ENCODE results near the gene MUC5B. TPM values are rescaled to one million over a fixed set of nuclear protein-coding genes. Genes with fewer than 3 reads are reported as not detected.
"Not testable (repeated sequence)": the region's sequence is repeated elsewhere in the genome, so short reads cannot be mapped to it uniquely, and the experiment has no call there.

The MUC5B gene
- polyA plus RNA-seq, 1 donor: 1.9 TPM

GRCh38 chr11:1260620-1261019, 37.8 kb downstream of the MUC5B start:
- H3K9me3 ChIP-seq (ENCODE audit: control insufficient read depth, low read depth, low read length): no peaks in the 10 kb centered on the region

GRCh38 chr11:1261241-1262071, 38.6 kb downstream of the MUC5B start:
- Histone ChIP-seq H3K4me1 (ENCODE audit: control insufficient read depth, insufficient read depth, low read length) (peaks cover 17% of the 10 kb centered on the region), H3K4me3 (ENCODE audit: low read length) (no peak overlapping the region), H3K27me3 (ENCODE audit: control insufficient read depth, insufficient read depth, low read length) (no peaks in the 10 kb centered on the region), H3K36me3 (ENCODE audit: control insufficient read depth, insufficient read depth, low read length) (no peaks in the 10 kb centered on the region), H3K27ac (ENCODE audit: low read length) (no peak overlapping the region), H3K9me3 (ENCODE audit: control insufficient read depth, low read depth, low read length) (no peaks in the 10 kb centered on the region)
- DNase-seq: no peak
- no CpG with 5 or more reads among the region's 39 CpGs for WGBS (ENCODE audit: insufficient coverage, low lambda C conversion rate)

More at GRCh38 chr11:1260620-1261019, 37.8 kb downstream of the MUC5B start:
- no peak for DNase-seq
- WGBS (ENCODE audit: insufficient coverage, low lambda C conversion rate): no CpG with 5 or more reads among the region's 17 CpGs
- no peak overlapping the region for H3K4me3 ChIP-seq (ENCODE audit: low read length)
- H3K27ac ChIP-seq (ENCODE audit: low read length): no peak overlapping the region
- H3K4me1 ChIP-seq (ENCODE audit: control insufficient read depth, insufficient read depth, low read length): peaks cover 17% of the 10 kb centered on the region
- no peaks in the 10 kb centered on the region for H3K36me3 ChIP-seq (ENCODE audit: control insufficient read depth, insufficient read depth, low read length)
- no peaks in the 10 kb centered on the region for H3K27me3 ChIP-seq (ENCODE audit: control insufficient read depth, insufficient read depth, low read length)

- WGBS (ENCODE audit: insufficient coverage, low lambda C conversion rate): no CpG with 5 or more reads among the region's 31 CpGs
Observed at GRCh38 chr11:1262172-1263006, 39.5 kb downstream of the MUC5B start.

GRCh38 chr11:1263010-1263409, 40.1 kb downstream of the MUC5B start:
- no CpG with 5 or more reads among the region's 7 CpGs for WGBS (ENCODE audit: insufficient coverage, low lambda C conversion rate)
- DNase-seq: peak; percentile 61 to 82
- Histone ChIP-seq H3K27ac (ENCODE audit: low read length) (peak overlapping the region; percentile 79), H3K4me1 (ENCODE audit: control insufficient read depth, insufficient read depth, low read length) (peaks cover 17% of the 10 kb centered on the region), H3K4me3 (ENCODE audit: low read length) (peak overlapping the region; percentile 21), H3K9me3 (ENCODE audit: control insufficient read depth, low read depth, low read length) (no peaks in the 10 kb centered on the region), H3K27me3 (ENCODE audit: control insufficient read depth, insufficient read depth, low read length) (no peaks in the 10 kb centered on the region), H3K36me3 (ENCODE audit: control insufficient read depth, insufficient read depth, low read length) (no peaks in the 10 kb centered on the region)

More at GRCh38 chr11:1262172-1263006, 39.5 kb downstream of the MUC5B start:
- H3K4me1 ChIP-seq (ENCODE audit: control insufficient read depth, insufficient read depth, low read length): peaks cover 17% of the 10 kb centered on the region
- peak overlapping the region; percentile 49 for H3K4me3 ChIP-seq (ENCODE audit: low read length)
- no peaks in the 10 kb centered on the region for H3K9me3 ChIP-seq (ENCODE audit: control insufficient read depth, low read depth, low read length)
- DNase-seq: peak; percentile 95 to 96
- no peaks in the 10 kb centered on the region for H3K27me3 ChIP-seq (ENCODE audit: control insufficient read depth, insufficient read depth, low read length)
- H3K36me3 ChIP-seq (ENCODE audit: control insufficient read depth, insufficient read depth, low read length): no peaks in the 10 kb centered on the region
- peak overlapping the region; percentile 79 for H3K27ac ChIP-seq (ENCODE audit: low read length)

- not testable (repeated sequence) for H3K27ac ChIP-seq (ENCODE audit: low read length); H3K36me3 ChIP-seq (ENCODE audit: control insufficient read depth, insufficient read depth, low read length); H3K4me3 ChIP-seq (ENCODE audit: low read length); H3K9me3 ChIP-seq (ENCODE audit: control insufficient read depth, low read depth, low read length); H3K27me3 ChIP-seq (ENCODE audit: control insufficient read depth, insufficient read depth, low read length)
- no CpG with 5 or more reads among the region's 3 CpGs for WGBS (ENCODE audit: insufficient coverage, low lambda C conversion rate)
- DNase-seq: peak; percentile 44 to 66
- H3K4me1 ChIP-seq (ENCODE audit: control insufficient read depth, insufficient read depth, low read length): peaks cover 17% of the 10 kb centered on the region
Observed at GRCh38 chr11:1264444-1264843, 41.6 kb downstream of the MUC5B start.

- H3K27ac ChIP-seq (ENCODE audit: low read length); H3K27me3 ChIP-seq (ENCODE audit: control insufficient read depth, insufficient read depth, low read length); H3K36me3 ChIP-seq (ENCODE audit: control insufficient read depth, insufficient read depth, low read length); DNase-seq; H3K9me3 ChIP-seq (ENCODE audit: control insufficient read depth, low read depth, low read length); H3K4me3 ChIP-seq (ENCODE audit: low read length): not testable (repeated sequence)
- WGBS (ENCODE audit: insufficient coverage, low lambda C conversion rate): no CpG with 5 or more reads among the region's 4 CpGs
- H3K4me1 ChIP-seq (ENCODE audit: control insufficient read depth, insufficient read depth, low read length): peaks cover 17% of the 10 kb centered on the region
Observed at GRCh38 chr11:1265480-1265879, 42.6 kb downstream of the MUC5B start.

- not testable (repeated sequence) for H3K4me3 ChIP-seq (ENCODE audit: low read length); H3K27me3 ChIP-seq (ENCODE audit: control insufficient read depth, insufficient read depth, low read length); H3K9me3 ChIP-seq (ENCODE audit: control insufficient read depth, low read depth, low read length); H3K36me3 ChIP-seq (ENCODE audit: control insufficient read depth, insufficient read depth, low read length); DNase-seq; H3K27ac ChIP-seq (ENCODE audit: low read length)
- WGBS (ENCODE audit: insufficient coverage, low lambda C conversion rate): no CpG with 5 or more reads among the region's 2 CpGs
- peaks cover 14% of the 10 kb centered on the region for H3K4me1 ChIP-seq (ENCODE audit: control insufficient read depth, insufficient read depth, low read length)
Observed at GRCh38 chr11:1266976-1267375, 44.1 kb downstream of the MUC5B start.

- Histone ChIP-seq H3K27ac (ENCODE audit: low read length) (no peak overlapping the region), H3K27me3 (ENCODE audit: control insufficient read depth, insufficient read depth, low read length) (no peaks in the 10 kb centered on the region), H3K9me3 (ENCODE audit: control insufficient read depth, low read depth, low read length) (peaks cover 3% of the 10 kb centered on the region), H3K36me3 (ENCODE audit: control insufficient read depth, insufficient read depth, low read length) (peaks cover 2% of the 10 kb centered on the region), H3K4me3 (ENCODE audit: low read length) (no peak overlapping the region), H3K4me1 (ENCODE audit: control insufficient read depth, insufficient read depth, low read length) (peaks cover 10% of the 10 kb centered on the region)
- 94% methylated on average over 3 of the region's 9 CpGs for WGBS (ENCODE audit: insufficient coverage, low lambda C conversion rate)
- no peak for DNase-seq
Observed at GRCh38 chr11:1267441-1268100, 44.7 kb downstream of the MUC5B start.

GRCh38 chr11:1269957-1270356, 47.1 kb downstream of the MUC5B start:
- no CpG with 5 or more reads among the region's 5 CpGs for WGBS (ENCODE audit: insufficient coverage, low lambda C conversion rate)
- Histone ChIP-seq H3K9me3 (ENCODE audit: control insufficient read depth, low read depth, low read length) (peaks cover 11% of the 10 kb centered on the region), H3K36me3 (ENCODE audit: control insufficient read depth, insufficient read depth, low read length) (peaks cover 15% of the 10 kb centered on the region), H3K27ac (ENCODE audit: low read length) (no peak overlapping the region), H3K27me3 (ENCODE audit: control insufficient read depth, insufficient read depth, low read length) (no peaks in the 10 kb centered on the region), H3K4me3 (ENCODE audit: low read length) (no peak overlapping the region), H3K4me1 (ENCODE audit: control insufficient read depth, insufficient read depth, low read length) (no peaks in the 10 kb centered on the region)
- no peak for DNase-seq

GRCh38 chr11:1270476-1270875, 47.6 kb downstream of the MUC5B start:
- H3K27me3 ChIP-seq (ENCODE audit: control insufficient read depth, insufficient read depth, low read length): no peaks in the 10 kb centered on the region
- peaks cover 20% of the 10 kb centered on the region for H3K36me3 ChIP-seq (ENCODE audit: control insufficient read depth, insufficient read depth, low read length)
- WGBS (ENCODE audit: insufficient coverage, low lambda C conversion rate): no CpG with 5 or more reads among the region's 10 CpGs
- no peaks in the 10 kb centered on the region for H3K4me1 ChIP-seq (ENCODE audit: control insufficient read depth, insufficient read depth, low read length)
- H3K27ac ChIP-seq (ENCODE audit: low read length): no peak overlapping the region
- DNase-seq: no peak
- H3K4me3 ChIP-seq (ENCODE audit: low read length): no peak overlapping the region
- peaks cover 11% of the 10 kb centered on the region for H3K9me3 ChIP-seq (ENCODE audit: control insufficient read depth, low read depth, low read length)

Measured in large intestine (tissue), 3 donors.